ENCODE data around the gene KRT86.
"Not testable (repeated sequence)": the region's sequence is repeated elsewhere in the genome, so short reads cannot be mapped to it uniquely, and the experiment has no call there.

Gene KRT86

DNA sequence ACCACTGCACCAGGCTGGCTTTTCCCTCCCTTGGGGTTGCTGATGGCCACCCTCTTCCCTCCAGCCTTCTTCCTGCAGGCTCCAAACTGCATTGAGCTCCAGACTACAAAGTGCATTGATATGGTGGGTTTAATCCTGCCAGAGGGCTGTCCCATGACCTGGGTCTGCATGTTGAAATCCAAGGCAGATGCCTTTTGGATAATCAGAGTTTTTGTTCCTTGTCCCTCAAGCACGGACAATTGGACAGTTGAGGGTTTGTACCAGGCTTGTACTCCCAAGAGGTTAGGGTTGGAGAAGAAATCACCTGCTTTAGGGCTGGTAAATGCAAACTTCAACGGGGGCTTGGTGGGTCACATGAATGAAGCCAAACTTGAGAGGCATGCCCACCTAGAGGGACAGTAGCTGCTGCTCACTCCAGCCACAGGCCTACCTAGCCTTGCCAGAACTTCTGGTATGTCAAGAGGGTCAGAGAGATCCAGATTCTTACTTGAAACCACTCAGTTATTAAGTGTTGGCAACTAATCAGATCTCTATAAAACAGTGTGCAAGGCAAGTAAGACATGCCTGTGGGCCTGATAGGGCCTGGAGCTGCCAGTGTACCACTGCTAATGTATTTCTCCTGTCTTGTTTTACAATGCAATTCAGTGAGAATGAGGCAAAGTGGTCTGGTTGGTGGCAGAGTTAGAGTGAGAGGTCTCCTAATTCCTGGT, 68.5 kb downstream of the KRT86 start:
- DNase-seq: no peak

GRCh38 chr12:52343550-52343949, 69.1 kb downstream of the KRT86 start:
- no peak for DNase-seq

DNA sequence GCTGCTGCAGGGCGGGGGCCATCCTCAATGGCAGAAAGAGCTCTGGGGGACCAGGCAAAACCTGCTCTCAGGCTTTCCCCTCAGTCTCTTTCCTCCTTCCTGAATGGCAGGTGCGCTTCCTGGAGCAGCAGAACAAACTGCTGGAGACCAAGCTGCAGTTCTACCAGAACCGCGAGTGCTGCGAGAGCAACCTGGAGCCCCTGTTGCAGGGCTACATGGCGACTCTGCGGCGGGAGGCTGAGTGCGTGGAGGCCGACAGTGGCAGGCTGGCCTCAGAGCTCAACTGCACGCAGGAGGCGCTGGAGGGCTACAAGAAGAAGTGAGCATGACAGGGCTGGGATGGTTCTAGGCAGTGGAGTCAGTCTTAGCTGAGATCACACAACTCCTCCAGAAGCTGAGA, 69.7 kb downstream of the KRT86 start:
- DNase-seq: no peak

GRCh38 chr12:52345041-52345440, 70.6 kb downstream of the KRT86 start:
- not testable (repeated sequence) for DNase-seq

GRCh38 chr12:52346593-52346992, 72.1 kb downstream of the KRT86 start:
- DNase-seq: no peak

DNA sequence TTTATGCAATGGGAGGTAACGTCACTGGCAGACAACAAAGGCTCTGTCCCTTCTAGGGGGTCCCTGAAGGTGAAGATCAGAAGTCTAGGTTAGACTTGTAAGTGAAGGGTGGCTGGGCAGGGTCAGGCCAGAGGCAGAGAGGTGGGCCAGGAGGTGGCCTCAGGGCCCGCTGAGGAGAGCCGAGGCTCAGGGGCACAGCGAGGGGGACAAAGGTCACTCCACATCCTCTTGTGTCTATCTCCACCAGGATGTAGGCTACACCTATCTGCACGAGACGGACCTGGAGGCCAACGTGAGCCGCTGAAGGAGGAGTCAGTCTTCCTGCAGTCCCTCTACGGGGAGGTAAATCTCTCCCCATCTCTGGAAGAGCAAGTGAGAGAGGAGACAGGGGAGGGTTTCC, 72.6 kb downstream of the KRT86 start:
- DNase-seq: no peak

GRCh38 chr12:52347551-52348510, 73.4 kb downstream of the KRT86 start:
- DNase-seq: no peak

DNA sequence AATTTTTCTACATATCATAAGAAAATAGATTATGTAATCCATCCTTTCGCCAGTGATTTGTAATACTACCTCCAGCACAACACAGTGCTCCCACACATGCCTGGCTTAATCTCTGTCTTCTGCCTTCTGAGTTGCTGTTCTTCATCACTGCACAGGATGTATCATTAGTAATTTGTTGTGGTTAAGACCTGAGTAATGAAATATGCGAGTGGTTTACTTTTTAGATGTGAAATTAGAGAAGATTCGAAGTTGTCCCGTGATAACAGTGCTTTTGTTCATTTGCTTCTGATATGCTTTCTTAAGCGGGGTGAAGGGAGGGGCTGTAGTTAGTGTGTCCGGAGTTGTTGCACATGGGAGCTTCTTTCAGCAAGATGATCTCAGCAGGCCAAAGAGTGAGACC, 74.8 kb downstream of the KRT86 start:
- no peak for DNase-seq

GRCh38 chr12:52350021-52350620, 75.7 kb downstream of the KRT86 start:
- no peak for DNase-seq

DNA sequence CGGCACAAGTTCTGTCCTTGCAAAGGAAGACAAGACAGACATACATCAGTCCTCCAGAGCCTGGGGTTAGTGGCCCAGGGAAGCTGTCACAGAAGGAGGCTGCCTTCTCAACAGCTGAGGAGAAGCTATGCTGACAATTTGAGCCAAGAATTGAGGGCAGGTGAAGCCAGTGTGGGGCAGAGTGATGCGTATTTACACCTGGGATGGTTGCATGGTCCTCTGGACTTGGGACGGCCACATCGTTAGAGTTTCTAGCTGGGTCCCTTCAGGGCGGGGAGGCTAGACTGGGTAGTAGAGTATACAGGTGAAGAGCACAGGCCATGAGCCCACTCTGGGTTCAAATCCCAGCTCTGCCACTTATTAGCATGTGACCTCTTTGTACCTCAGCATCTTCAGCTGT, 76.3 kb downstream of the KRT86 start:
- DNase-seq: no peak

DNA sequence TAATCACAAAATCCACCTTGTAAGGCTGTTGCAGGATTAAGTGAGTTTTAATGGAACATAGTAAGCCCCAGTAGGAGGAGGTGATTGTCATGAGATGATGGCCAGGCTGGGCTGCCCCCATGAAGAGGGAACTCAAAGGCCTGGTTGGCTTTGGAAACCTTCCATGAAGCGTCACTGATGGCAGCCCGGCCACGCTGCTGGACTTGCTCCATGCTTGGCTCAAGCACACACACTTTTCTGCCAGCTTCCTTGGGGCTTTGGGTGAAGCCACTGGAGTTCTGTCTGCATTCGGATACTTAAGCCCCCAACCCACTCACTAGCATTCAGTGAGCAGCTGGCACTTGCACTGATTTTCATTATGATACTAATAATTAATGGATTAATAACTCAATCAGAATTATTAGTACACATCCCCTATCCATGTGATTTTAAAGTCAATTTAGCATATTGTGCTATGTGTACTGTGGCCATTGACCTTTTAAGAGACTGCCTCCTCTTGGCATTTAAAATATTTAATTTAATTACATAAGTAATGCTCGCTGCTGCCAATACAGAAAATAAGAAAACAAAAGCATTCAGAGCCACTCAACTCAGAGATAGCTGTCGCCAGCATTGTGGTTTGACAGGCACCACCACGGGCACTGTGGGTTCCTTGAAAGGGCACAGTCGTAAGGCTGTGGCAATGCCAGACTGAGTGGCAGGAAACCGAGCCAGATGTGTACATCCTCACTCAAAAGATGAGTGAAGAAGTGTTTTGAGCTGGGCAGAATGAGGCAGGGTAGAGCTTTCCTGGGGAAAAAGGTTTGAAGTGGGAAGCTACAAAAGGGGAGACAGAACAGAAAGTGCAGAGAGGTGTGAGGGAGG, 77.0 kb downstream of the KRT86 start:
- no peak for DNase-seq

DNA sequence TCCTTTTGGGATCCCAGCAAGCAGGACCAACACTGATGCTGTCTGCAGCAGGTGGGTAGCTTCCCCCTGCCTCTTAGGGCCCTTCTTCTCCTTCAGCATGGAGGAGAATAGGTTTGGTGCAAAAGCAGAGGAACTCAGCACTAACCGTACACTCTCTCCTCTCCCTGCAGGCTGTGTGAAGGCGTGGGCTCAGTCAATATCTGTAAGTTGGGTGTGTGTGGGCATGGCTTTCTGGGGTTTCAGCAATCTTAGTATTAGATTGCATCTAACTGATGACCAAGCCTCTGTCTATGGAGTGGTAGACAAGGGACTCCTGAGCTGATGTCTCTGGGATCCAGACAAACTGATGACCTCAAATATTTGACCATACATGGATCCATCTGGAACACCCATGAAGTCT, 78.5 kb downstream of the KRT86 start:
- DNase-seq: no peak

DNA sequence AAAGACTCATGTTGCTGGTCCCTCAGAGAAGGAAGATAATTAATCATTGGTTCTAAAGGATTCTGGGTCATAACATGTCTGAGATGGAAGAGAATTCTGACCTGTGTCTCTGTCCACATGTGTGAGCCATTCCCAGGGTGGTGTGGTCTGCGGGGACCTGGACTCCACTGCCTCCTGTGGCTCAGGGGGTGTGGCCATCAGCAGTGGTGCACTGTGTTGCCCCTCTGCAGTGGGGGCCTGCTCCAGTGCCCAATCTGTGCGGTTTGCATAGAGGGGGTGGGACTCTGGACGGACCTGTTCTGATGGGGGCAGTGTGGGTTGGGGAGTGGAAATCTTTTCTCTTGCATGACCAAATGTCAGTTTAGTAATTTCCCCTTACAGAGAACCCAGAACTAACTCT, 79.3 kb downstream of the KRT86 start:
- DNase-seq: no peak

GRCh38 chr12:52354200-52354599, 79.8 kb downstream of the KRT86 start:
- DNase-seq: no peak

DNA sequence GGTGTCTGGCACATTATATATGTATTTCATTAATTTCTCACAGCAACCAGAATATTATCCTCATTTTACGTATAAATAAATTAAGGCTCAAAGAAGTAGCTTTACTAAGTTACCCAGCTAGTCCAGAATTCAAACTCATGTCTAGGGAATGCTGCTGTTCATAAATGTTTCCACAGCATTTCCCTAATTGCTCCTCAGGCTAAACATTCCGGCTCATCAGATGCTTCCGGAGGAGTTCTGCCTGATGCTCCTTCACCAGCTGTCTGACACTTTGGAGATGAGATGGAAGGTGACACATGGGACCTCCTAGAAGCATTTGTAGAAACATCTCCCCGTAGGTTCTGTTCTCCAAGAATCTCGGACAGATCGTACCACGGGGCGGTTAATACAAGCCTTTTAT, 80.7 kb downstream of the KRT86 start:
- DNase-seq: no peak

- no peak for DNase-seq
Measured at GRCh38 chr12:52356031-52356761, 81.8 kb downstream of the KRT86 start.

- no peak for DNase-seq
Measured at GRCh38 chr12:52356762-52357580, 82.5 kb downstream of the KRT86 start.

Measured in stimulated activated CD4-positive, alpha-beta T cell treated with anti-CD3 and anti-CD28 coated beads, Interleukin-12 subunit alpha, Interleukin-12 subunit beta, amount 100 ng/mL, for 4 hours (primary cell).